Jurkat, Clone E6-1 (cell line): Measurements from ENCODE around the gene PNMA6F.
"Not testable (repeated sequence)": the region's sequence is repeated elsewhere in the genome, so short reads cannot be mapped to it uniquely, and the experiment has no call there.

Experiments
- DNase-seq: peaks from one replicate; pipeline ENCODE4 v3.0.0-alpha.2; 2011; ENCODE audit warnings: low read depth, low spot score
- H3K4me3 ChIP-seq: 2 replicates; pipeline ENCODE4 v1.5.1; 2011; ENCODE audit warnings: mild to moderate bottlenecking, low read length, control low read depth, moderate library complexity

PNMA6F gene

GRCh38 chrX:153306527-153307115 is 14.9 kb downstream of the PNMA6F start:
- no peak for DNase-seq
- H3K4me3 ChIP-seq = no peak overlapping the region

DNA sequence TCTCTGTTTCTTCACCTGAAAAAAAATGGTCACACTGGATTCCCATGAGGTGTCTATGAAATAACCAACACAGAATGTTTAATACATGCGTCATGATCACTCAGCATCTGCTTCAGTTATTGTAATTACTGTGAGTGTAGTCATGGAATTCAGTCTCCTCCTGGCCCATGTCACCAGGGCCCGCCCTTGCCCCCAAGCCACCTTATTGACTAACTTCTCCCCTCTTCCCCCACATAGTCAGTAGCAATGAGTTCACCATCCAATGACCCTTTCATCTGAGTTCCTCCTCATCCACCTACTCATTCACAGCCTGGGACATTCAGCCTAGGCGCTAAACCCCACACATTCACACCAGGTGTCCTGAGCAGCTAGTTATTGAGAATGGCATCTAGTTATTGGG is 15.6 kb downstream of the PNMA6F start:
- H3K4me3 ChIP-seq = no peak overlapping the region
- DNase-seq = no peak

DNA sequence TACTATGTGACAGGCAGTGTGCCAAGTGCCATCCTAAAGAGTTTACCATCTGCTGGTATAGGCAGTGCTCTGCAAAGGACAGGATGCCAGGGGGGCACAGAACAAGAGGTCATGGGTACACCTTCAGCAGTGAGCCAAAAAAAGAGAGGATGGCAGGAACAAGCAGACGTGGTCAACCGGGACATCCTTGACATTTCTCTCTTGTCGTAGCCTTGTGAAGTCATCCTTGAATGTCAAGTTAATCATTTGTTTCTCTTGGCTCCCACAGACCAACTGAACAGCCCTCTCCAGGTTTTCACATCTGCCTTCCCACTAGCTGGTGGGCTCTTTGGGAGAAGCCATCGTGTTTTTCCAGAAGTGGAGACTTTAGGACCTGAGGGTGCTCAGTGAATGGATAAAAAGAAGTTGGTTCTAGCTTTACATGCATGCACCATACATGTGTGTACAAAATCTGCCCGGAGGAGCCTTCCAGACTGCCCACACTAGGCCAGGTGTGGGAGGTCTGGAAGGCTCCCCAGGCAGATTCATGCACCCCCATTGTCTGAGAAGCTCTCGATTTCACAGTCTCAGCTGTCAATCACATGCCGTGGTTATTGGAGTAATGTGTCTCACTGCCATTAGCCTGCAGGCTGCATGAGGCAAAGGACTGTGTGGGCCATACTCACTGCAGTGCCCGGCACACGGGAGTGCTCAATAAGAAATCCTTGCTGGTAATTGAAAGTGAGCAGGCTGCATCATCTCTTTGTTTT is 16.4 kb downstream of the PNMA6F start:
- DNase-seq = no peak
- H3K4me3 ChIP-seq = no peak overlapping the region

DNA sequence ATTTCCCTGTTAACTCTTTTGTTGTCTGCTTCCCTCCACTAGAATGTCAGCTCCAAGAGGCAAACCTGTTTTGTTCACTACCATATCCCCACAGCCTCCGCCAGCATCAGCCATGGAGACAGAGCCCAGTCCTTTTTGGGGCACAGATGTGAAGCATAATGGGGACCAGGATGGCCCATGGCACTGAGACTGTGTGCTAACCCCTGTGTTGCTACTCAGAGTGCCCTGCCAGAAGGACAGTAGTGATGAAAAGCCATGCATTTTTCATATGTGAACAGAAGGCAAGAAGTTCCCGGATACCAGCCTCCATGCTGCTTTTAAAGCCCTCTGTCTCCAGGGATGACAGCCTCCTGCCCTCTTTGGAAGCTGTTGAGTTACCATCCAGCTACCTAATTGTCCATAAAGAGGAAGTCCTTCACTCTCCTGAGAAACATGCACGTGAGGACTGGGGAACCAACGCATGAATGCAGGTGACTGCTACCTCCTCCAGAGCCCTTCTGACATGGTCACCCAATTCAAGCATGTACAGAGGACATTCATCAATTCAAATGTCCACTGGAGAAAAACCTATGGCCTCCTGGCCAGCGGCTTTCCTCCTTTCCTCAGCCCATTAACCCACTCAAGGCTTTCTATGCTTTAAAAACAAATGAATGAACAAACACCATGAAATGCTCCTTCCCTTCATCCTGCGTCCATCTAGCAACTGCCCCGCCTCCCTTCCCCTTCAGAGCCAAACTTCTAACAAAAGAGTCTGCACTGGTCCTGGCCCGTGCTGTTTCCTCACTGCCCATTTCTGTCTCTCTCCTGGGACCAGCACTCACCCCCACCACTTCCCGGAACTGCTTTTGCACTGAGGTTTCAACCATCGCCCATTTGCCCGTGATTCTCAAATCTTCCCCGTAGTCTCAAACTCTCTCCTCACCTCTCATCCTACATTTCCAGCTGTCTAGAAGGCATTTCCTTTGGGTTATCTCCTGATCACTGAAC is 18.0 kb downstream of the PNMA6F start:
- H3K4me3 ChIP-seq = no peak overlapping the region
- DNase-seq = no peak

DNA sequence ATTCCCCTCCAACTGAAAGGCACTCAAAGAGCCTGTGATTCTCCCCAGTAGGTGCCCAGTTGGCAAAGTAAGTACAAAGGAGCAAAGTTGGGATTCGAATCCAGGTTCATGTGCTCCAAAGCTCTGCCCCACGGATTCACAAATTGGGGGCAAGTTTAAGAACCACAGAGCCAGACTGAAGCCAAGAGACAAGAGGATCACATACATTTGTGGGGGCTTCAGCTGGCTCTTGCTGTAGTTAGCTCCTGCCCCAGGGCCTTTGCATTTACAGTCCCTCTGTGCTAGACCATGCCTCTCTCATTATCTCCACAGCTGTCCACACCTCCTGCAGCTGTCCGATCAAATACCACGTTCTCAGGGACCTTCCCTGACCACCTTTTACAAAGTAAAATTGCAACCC is 18.8 kb downstream of the PNMA6F start:
- DNase-seq = no peak
- no peak overlapping the region for H3K4me3 ChIP-seq

- no peak for DNase-seq
- no peak overlapping the region for H3K4me3 ChIP-seq
Observed at GRCh38 chrX:153301746-153302145, 19.8 kb downstream of the PNMA6F start.

- no peak overlapping the region for H3K4me3 ChIP-seq
- DNase-seq = no peak
Observed at GRCh38 chrX:153299855-153300254, 21.7 kb downstream of the PNMA6F start.

DNA sequence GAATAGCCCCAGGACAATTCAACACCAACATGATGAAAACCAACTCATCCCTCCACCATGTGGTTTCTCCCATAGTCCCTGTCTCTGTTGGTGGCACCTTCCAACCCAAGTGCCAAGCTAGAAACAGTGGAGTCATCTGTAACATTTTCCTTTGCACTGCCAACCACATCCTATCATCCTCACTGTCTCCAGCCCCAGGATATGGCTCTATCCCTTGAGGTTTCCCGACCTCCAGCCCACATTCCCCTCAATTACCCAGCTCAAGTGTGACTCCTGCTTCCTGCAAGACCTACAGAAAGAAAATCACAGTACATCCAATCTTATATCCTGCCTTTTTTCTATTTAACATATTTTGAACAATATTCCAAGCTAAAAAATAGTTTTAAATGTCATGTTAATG is 24.2 kb downstream of the PNMA6F start:
- no peak overlapping the region for H3K4me3 ChIP-seq
- no peak for DNase-seq

- not testable (repeated sequence) for H3K4me3 ChIP-seq, DNase-seq
Observed at GRCh38 chrX:153293485-153294071, 28.0 kb downstream of the PNMA6F start.

GRCh38 chrX:153288807-153289206 is 32.8 kb downstream of the PNMA6F start:
- H3K4me3 ChIP-seq, DNase-seq: not testable (repeated sequence)

GRCh38 chrX:153285678-153286077 is 35.9 kb downstream of the PNMA6F start:
- not testable (repeated sequence) for DNase-seq, H3K4me3 ChIP-seq

GRCh38 chrX:153283982-153284381 is 37.6 kb downstream of the PNMA6F start:
- H3K4me3 ChIP-seq, DNase-seq: not testable (repeated sequence)

- not testable (repeated sequence) for H3K4me3 ChIP-seq, DNase-seq
Observed at GRCh38 chrX:153281784-153282183, 39.8 kb downstream of the PNMA6F start.

GRCh38 chrX:153279304-153279703 is 42.3 kb downstream of the PNMA6F start:
- DNase-seq, H3K4me3 ChIP-seq: not testable (repeated sequence)

DNA sequence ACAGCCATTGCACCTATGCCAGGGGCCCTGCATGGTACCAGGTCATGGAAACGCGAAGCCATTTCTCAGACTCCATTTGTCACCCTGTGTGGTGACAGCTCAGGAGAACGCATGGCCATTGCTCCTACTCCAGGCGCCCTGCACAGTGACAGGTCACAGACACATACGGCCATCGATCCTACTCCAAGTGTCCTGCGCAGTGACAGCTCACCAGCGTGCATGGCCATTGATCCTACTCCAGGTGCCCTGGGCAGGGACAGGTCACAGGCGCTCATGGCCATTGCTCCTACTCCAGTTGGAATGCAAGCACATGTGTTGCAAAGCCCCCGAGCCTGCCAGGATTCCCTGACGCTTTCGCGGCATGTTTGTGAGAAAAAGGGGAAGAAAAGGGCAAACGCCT is 45.5 kb downstream of the PNMA6F start:
- DNase-seq, H3K4me3 ChIP-seq: not testable (repeated sequence)

GRCh38 chrX:153275418-153275817 is 46.1 kb downstream of the PNMA6F start:
- not testable (repeated sequence) for DNase-seq, H3K4me3 ChIP-seq

- H3K4me3 ChIP-seq, DNase-seq: not testable (repeated sequence)
Observed at GRCh38 chrX:153272584-153272983, 49.0 kb downstream of the PNMA6F start.

- not testable (repeated sequence) for H3K4me3 ChIP-seq, DNase-seq
Observed at GRCh38 chrX:153272070-153272469, 49.5 kb downstream of the PNMA6F start.
